ENCODE results near the gene B3GALT2. TPM values are rescaled to one million over a fixed set of nuclear protein-coding genes. Genes with fewer than 3 reads are reported as not detected.

B3GALT2 gene
- total RNA-seq, 1 experiment from 2014 or later: not detected

GRCh38 chr1:193199940-193200339, 13.5 kb upstream of the B3GALT2 start:
- no peaks in the 10 kb centered on the region for H3K4me1 ChIP-seq (ENCODE audit: insufficient read depth, low read length)
- no peaks in the 10 kb centered on the region for H3K27me3 Mint-ChIP-seq (ENCODE audit: low read depth)
- no peak for DNase-seq
- no peak for TF ChIP-seq CTCF (conservative IDR thresholded peaks at IDR 0.05)
- H2AK5ac ChIP-seq (ENCODE audit: insufficient read length, low read length): no peak overlapping the region
- H3K9me3 ChIP-seq (ENCODE audit: control insufficient read depth, low read depth, low read length): no peaks in the 10 kb centered on the region
- H3K23ac ChIP-seq (ENCODE audit: insufficient read length, low read depth, low read length): no peak overlapping the region
- H3K9me3 Mint-ChIP-seq: no peaks in the 10 kb centered on the region
- H2BK12ac ChIP-seq (ENCODE audit: insufficient read length, low read depth, low read length): no peak overlapping the region
- H4K5ac ChIP-seq (ENCODE audit: insufficient read length, low read depth, low read length): no peak overlapping the region
- 0 out of 7 replicates have a peak overlapping the region, but pooled peaks of 1 of the 3 experiments have one; percentile 55 for H3K27ac Mint-ChIP-seq
- H3K14ac ChIP-seq (ENCODE audit: insufficient read depth, low read length): no peak overlapping the region
- no peak overlapping the region for H2BK20ac ChIP-seq (ENCODE audit: low read depth, low read length, poor library complexity, severe bottlenecking)
- H3K79me1 ChIP-seq (ENCODE audit: insufficient read depth, low read depth, low read length, poor library complexity, severe bottlenecking): peaks cover 7% of the 10 kb centered on the region
- H3K4me1 Mint-ChIP-seq: no peaks in the 10 kb centered on the region
- no peak overlapping the region for H3K4me3 Mint-ChIP-seq
- H3K4me2 ChIP-seq (ENCODE audit: insufficient read depth, insufficient read length, low read length): no peak overlapping the region
- H3K4ac ChIP-seq (ENCODE audit: low read depth, low read length): no peak overlapping the region
- H2BK5ac ChIP-seq (ENCODE audit: insufficient read length, low read length): no peak overlapping the region
- no CpG with 5 or more reads among the region's 4 CpGs for WGBS (ENCODE audit: extremely low coverage, insufficient read length, low lambda C conversion rate)
- H3T11ph ChIP-seq (ENCODE audit: low read length): no peak overlapping the region
- no peaks in the 10 kb centered on the region for H3K27me3 ChIP-seq (ENCODE audit: insufficient read depth, low read length)
- H4K8ac ChIP-seq (replicated peaks; ENCODE audit: insufficient read length, low read depth, low read length): no peak overlapping the region
- H3K23me2 ChIP-seq (ENCODE audit: insufficient read length, low read depth, low read length, poor library complexity, severe bottlenecking): no peaks in the 10 kb centered on the region
- no peak overlapping the region for H2BK120ac ChIP-seq (ENCODE audit: low read depth, low read length, poor library complexity, severe bottlenecking)
- no peak overlapping the region for H3K18ac ChIP-seq (ENCODE audit: insufficient read length, low read depth, low read length)
- H3K9ac ChIP-seq (ENCODE audit: extremely low read depth, insufficient read length, low read length): no peak overlapping the region
- H4K20me1 ChIP-seq (ENCODE audit: control insufficient read depth, insufficient read depth, insufficient read length): no peaks in the 10 kb centered on the region
- no peak overlapping the region for H4K91ac ChIP-seq (ENCODE audit: insufficient read length, low read depth, low read length)
- no peaks in the 10 kb centered on the region for H3K79me2 ChIP-seq (ENCODE audit: insufficient read depth, low read length)
- no peak overlapping the region for H2BK15ac ChIP-seq (ENCODE audit: low read depth, low read length)
- no peak overlapping the region for H3K56ac ChIP-seq (ENCODE audit: insufficient read length, low read depth, low read length)
- H3K27ac ChIP-seq (ENCODE audit: insufficient read length, low read depth, low read length): no peak overlapping the region
- H2AFZ ChIP-seq (ENCODE audit: low read length): no peak overlapping the region
- peaks cover 5 to 6% (median 6%) of the 10 kb centered on the region in 3 experiments; a peak in 6 of 7 replicates for H3K36me3 Mint-ChIP-seq (ENCODE audit: insufficient read depth in 1 of 3, low read depth in 3 of 3)
